Measurements from ENCODE around the gene OR10P1.

OR10P1 gene

DNA sequence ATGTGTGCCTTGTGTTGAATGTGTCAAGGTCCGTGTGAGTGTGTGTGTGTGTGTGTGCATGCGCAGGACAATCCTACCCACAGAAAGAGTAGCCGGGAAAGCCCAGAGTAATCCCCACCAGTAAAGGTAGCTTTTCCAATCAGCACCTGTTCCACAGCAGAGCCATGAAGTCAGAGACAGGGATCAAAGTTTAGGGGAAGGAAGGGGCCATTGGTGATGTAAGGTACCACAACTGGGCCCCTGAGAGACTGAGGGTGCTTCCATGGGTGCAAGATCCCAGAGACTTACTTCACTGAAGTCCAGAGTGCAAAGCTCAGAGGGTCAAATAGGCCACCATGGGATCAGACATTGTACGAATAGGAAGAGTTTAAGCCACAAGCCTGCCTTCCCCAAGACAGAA is 20.5 kb downstream of the OR10P1 start:
- no peaks in the 10 kb centered on the region for H3K9me3 ChIP-seq (ENCODE audit: insufficient read depth, low read length)
- H3K36me3 ChIP-seq (replicated peaks; ENCODE audit: low read depth, low read length), result no peaks in the 10 kb centered on the region
- H3K4me1 ChIP-seq (ENCODE audit: low read length), result peaks cover 5% of the 10 kb centered on the region; the same call in 1 of the 2 replicates
- H2AFZ ChIP-seq (ENCODE audit: low read depth, low read length), result no peak overlapping the region
- H3K79me2 ChIP-seq (ENCODE audit: low read length), result no peaks in the 10 kb centered on the region
- H3K9ac ChIP-seq (ENCODE audit: low read length), result no peak overlapping the region
- H3K27me3 ChIP-seq (ENCODE audit: low read depth, low read length), result peaks cover 6% of the 10 kb centered on the region
- no peak overlapping the region for H3K4me3 ChIP-seq (ENCODE audit: low read length)
- H4K20me1 ChIP-seq (ENCODE audit: insufficient read depth, low read length), result no peaks in the 10 kb centered on the region
- no peak overlapping the region for H3K4me2 ChIP-seq (ENCODE audit: low read length)
- TF ChIP-seq, protein P1, sequence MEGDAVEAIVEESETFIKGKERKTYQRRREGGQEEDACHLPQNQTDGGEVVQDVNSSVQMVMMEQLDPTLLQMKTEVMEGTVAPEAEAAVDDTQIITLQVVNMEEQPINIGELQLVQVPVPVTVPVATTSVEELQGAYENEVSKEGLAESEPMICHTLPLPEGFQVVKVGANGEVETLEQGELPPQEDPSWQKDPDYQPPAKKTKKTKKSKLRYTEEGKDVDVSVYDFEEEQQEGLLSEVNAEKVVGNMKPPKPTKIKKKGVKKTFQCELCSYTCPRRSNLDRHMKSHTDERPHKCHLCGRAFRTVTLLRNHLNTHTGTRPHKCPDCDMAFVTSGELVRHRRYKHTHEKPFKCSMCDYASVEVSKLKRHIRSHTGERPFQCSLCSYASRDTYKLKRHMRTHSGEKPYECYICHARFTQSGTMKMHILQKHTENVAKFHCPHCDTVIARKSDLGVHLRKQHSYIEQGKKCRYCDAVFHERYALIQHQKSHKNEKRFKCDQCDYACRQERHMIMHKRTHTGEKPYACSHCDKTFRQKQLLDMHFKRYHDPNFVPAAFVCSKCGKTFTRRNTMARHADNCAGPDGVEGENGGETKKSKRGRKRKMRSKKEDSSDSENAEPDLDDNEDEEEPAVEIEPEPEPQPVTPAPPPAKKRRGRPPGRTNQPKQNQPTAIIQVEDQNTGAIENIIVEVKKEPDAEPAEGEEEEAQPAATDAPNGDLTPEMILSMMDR (IDR thresholded peaks at IDR 0.05; ENCODE audit: low read depth, low read length), result no peak
- TF ChIP-seq EZH2phosphoT487 (IDR thresholded peaks at IDR 0.05; ENCODE audit: low read depth), result no peak
- H3K27ac ChIP-seq (ENCODE audit: low read length), result no peak overlapping the region

DNA sequence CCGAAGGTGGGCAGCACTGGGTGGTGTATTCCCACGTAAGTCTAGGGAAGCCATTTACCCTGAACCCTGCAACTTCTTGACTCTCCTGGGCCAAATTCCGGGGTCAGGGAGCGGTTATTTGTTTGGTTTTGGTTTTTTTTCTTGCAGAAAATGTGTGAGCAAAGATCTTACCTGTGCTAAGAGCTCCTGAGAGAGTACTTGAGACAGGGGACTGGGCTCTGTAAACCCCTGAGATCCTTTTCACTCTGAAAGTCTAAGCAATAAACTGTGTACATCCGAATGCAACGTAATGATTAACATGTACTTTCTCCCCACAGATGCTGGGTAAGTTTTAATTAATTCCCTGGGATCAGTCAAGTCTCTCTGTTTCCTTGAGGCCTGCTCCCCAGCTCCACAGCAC is 21.5 kb downstream of the OR10P1 start:
- H3K4me2 ChIP-seq (ENCODE audit: low read length), result no peak overlapping the region
- no peak overlapping the region for H3K4me3 ChIP-seq (ENCODE audit: low read length)
- H3K9ac ChIP-seq (ENCODE audit: low read length), result no peak overlapping the region
- H3K9me3 ChIP-seq (ENCODE audit: insufficient read depth, low read length), result no peaks in the 10 kb centered on the region
- TF ChIP-seq, protein P1 (IDR thresholded peaks at IDR 0.05; ENCODE audit: low read depth, low read length), result no peak
- TF ChIP-seq EZH2phosphoT487 (IDR thresholded peaks at IDR 0.05; ENCODE audit: low read depth), result no peak
- H3K79me2 ChIP-seq (ENCODE audit: low read length), result no peaks in the 10 kb centered on the region
- H4K20me1 ChIP-seq (ENCODE audit: insufficient read depth, low read length), result no peaks in the 10 kb centered on the region
- H3K27me3 ChIP-seq (ENCODE audit: low read depth, low read length), result peaks cover 16% of the 10 kb centered on the region
- no peak overlapping the region for H2AFZ ChIP-seq (ENCODE audit: low read depth, low read length)
- H3K27ac ChIP-seq (ENCODE audit: low read length), result no peak overlapping the region
- no peaks in the 10 kb centered on the region for H3K4me1 ChIP-seq (ENCODE audit: low read length)
- H3K36me3 ChIP-seq (replicated peaks; ENCODE audit: low read depth, low read length), result no peaks in the 10 kb centered on the region

DNA sequence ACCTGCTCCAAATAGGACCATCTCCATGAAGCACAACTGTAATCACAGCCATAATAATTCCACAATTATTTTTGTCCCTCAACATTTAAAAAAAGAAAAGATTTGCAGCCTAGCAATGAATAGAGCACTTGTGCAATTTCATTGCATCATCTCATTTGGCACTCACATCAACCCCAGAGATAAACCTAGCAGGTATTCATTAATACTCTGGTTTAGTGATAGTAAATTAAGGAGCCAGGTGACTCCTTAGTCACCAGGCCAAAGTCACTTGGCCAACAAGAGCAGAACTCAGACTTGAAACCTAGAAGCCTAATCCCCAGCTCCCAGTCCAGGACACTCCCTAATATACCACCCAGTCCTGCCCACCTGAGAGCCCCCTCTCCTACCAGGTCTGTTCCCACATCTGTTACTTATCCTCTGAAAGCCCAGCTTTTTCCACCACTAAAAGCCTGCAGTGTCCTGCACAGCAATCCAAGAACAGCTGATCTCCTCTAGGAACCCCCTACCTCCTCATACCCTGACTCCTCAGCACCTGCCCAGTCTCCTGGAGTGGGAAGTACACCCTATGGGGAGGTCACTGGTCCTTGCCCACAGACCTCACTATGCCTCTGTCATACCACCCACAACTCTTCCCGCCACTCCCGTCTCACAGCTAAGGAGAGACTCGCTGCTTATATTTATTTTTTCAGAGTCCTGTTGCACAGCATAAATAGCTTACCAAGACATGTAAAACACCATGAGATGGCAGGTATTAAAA is 22.1 kb downstream of the OR10P1 start:
- H3K79me2 ChIP-seq (ENCODE audit: low read length), result no peaks in the 10 kb centered on the region
- H3K27ac ChIP-seq (ENCODE audit: low read length), result no peak overlapping the region
- H4K20me1 ChIP-seq (ENCODE audit: insufficient read depth, low read length), result no peaks in the 10 kb centered on the region
- no peak overlapping the region for H3K9ac ChIP-seq (ENCODE audit: low read length)
- no peak overlapping the region for H3K4me2 ChIP-seq (ENCODE audit: low read length)
- H3K27me3 ChIP-seq (ENCODE audit: low read depth, low read length), result peaks cover 18% of the 10 kb centered on the region
- H3K36me3 ChIP-seq (replicated peaks; ENCODE audit: low read depth, low read length), result no peaks in the 10 kb centered on the region
- H2AFZ ChIP-seq (ENCODE audit: low read depth, low read length), result no peak overlapping the region
- TF ChIP-seq, protein P1 (IDR thresholded peaks at IDR 0.05; ENCODE audit: low read depth, low read length), result no peak
- no peak for TF ChIP-seq EZH2phosphoT487 (IDR thresholded peaks at IDR 0.05; ENCODE audit: low read depth)
- H3K4me1 ChIP-seq (ENCODE audit: low read length), result no peaks in the 10 kb centered on the region
- H3K4me3 ChIP-seq (ENCODE audit: low read length), result no peak overlapping the region
- no peaks in the 10 kb centered on the region for H3K9me3 ChIP-seq (ENCODE audit: insufficient read depth, low read length)

DNA sequence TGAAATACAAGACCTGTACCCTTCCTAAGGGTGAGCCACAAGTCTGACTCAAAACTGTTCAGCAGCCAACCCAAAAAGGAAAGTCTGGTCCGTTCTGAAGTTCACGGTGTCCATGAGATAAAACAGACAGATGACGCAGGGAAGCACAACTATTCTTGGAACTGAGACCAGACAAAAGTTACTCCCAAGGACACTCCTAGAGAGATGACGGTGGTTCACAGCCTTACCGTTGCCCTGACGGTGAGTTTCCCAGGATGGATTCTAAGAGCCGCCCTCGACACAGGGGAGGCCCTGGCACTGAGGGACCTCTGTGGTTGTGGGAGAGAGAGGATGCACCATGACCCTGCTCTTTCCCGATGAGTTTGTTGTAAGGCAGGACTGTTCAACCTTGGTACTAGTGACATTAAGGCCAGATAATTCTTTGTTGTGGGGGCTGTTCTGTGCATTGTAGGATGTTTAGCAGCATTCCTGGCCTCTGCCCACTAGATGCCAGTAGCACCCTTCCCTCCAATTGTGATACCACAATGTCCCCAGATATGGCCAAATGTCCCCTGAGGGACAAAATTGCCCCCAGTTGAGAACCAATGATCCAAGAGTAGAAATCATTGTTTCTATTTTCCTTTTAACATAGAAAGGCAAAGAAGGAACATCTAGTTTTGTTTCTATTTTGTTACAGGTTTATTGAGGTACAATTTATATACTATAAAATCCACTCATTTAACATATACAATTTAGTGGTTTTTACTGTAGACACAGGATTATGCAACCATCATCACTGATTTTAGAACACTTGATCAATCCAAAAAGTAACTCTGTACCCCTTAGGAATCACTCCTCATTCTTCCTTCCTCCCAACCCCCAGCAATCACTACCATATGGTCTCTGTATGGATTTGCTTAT is 23.0 kb downstream of the OR10P1 start:
- Histone ChIP-seq H3K36me3 (replicated peaks; ENCODE audit: low read depth, low read length) (no peaks in the 10 kb centered on the region), H3K4me1 (ENCODE audit: low read length) (no peaks in the 10 kb centered on the region), H3K9ac (ENCODE audit: low read length) (no peak overlapping the region), H3K27me3 (ENCODE audit: low read depth, low read length) (peaks cover 18% of the 10 kb centered on the region), H3K4me3 (ENCODE audit: low read length) (no peak overlapping the region), H2AFZ (ENCODE audit: low read depth, low read length) (no peak overlapping the region), H3K9me3 (ENCODE audit: insufficient read depth, low read length) (no peaks in the 10 kb centered on the region), H3K79me2 (ENCODE audit: low read length) (no peaks in the 10 kb centered on the region), H4K20me1 (ENCODE audit: insufficient read depth, low read length) (no peaks in the 10 kb centered on the region), H3K27ac (ENCODE audit: low read length) (no peak overlapping the region), H3K4me2 (ENCODE audit: low read length) (no peak overlapping the region)
- no peak for TF ChIP-seq EZH2phosphoT487 (IDR thresholded peaks at IDR 0.05; ENCODE audit: low read depth)
- TF ChIP-seq, protein P1 (IDR thresholded peaks at IDR 0.05; ENCODE audit: low read depth, low read length), result peak; percentile 46
